Choroid plexus epithelial cell (primary cell): ENCODE results near the gene VPS18.
A peak's percentile ranks its signal among the peaks of the same experiment; 100 is the strongest.

ENCODE experiments used
- DNase-seq: peaks from one replicate; pipeline ENCODE4 v3.0.0-alpha.2; 2010; ENCODE audit warnings: low read depth
- H3K4me3 ChIP-seq: 2 replicates; pipeline ENCODE4 v1.5.1; 2011; ENCODE audit warnings: low read depth, mild to moderate bottlenecking, control low read depth, low read length, moderate library complexity
- TF ChIP-seq, protein P1 (sequence below): conservative IDR thresholded peaks from 2 replicates; pipeline ENCODE4 v1.5.1; 2011; ENCODE audit warnings: low read depth, mild to moderate bottlenecking, control low read depth, inconsistent platforms, low read length, moderate library complexity

The VPS18 gene

DNA sequence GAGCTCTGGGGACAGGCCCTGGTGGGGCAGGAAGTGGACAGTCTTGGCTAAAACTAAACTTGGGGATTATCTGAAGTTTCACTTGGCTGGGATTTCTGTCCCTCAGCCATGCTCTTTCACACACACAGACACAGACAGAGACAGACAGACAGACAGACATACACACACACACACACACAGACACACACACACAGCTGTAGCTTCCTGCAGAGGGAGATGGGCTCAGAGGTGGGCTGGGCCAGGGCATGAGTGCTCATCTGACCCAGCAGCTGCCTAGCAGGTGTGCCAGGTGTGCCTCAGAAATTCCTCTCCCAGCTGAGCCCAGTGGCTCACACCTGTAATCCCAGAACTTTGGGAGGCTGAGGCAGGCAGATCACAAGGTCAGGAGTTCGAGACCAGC, 23.5 kb upstream of the VPS18 start:
- TF ChIP-seq, protein P1, sequence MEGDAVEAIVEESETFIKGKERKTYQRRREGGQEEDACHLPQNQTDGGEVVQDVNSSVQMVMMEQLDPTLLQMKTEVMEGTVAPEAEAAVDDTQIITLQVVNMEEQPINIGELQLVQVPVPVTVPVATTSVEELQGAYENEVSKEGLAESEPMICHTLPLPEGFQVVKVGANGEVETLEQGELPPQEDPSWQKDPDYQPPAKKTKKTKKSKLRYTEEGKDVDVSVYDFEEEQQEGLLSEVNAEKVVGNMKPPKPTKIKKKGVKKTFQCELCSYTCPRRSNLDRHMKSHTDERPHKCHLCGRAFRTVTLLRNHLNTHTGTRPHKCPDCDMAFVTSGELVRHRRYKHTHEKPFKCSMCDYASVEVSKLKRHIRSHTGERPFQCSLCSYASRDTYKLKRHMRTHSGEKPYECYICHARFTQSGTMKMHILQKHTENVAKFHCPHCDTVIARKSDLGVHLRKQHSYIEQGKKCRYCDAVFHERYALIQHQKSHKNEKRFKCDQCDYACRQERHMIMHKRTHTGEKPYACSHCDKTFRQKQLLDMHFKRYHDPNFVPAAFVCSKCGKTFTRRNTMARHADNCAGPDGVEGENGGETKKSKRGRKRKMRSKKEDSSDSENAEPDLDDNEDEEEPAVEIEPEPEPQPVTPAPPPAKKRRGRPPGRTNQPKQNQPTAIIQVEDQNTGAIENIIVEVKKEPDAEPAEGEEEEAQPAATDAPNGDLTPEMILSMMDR: no peak
- H3K4me3 ChIP-seq: no peak overlapping the region
- DNase-seq: no peak

GRCh38 chr15:40871749-40872617, 22.3 kb upstream of the VPS18 start:
- TF ChIP-seq, protein P1: no peak
- H3K4me3 ChIP-seq: no peak overlapping the region
- no peak for DNase-seq

DNA sequence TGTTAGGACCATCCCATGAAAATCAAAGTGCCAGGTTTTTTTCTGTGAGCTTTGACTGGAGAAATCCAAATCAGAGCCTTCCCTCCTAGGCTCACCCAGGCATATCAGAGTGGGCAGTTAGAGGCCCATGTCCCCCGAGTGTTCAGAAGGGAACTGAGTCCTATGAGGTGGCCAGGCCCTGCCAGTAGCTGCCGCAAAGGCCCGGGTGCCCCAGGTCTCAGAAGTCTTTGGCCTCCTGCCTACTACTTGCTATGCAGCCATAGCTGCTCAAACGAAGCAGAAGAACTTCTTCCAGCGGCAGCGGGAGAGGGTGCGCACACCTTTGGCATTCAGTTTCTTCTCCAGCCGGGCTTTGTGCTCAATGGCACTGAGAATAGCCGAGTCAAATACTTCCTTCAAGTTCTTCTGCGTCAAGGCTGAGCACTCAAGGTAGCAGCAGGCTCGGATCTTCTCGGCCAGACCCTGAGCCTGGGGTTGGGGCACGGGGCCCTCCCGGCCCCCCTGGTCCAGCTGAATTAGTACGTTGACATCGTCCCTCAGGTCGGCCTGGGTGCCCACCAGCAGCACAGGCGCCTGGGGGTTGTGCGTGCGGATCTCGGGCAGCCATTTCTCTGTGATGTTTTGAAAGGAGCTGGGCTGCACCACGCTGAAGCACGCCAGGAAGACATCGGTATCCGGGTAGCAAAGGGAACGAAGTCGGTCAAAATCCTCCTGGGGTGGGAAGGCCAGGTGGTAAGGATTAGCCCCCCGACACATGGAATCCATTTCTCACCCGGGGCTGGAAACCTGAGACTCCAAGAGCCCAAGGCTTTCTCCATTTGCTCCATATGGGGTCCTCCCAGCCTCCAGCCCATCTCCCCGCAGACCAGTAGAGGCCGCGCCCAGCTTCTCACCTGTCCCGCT, 21.2 kb upstream of the VPS18 start:
- TF ChIP-seq, protein P1: no peak
- peak overlapping the region; percentile 52 for H3K4me3 ChIP-seq
- DNase-seq: no peak

- H3K4me3 ChIP-seq: peak within 1 kb of the TSS; percentile 52
- DNase-seq: peak; percentile 34
- TF ChIP-seq, protein P1: peak; percentile 33
Observed at GRCh38 chr15:40873694-40874561, 20.3 kb upstream of the VPS18 start, which contains the start of gene RHOV. Gene RHOV (minus strand): TSS chr15:40874234. CDS start chr15:40874139, 95 bp downstream.

DNA sequence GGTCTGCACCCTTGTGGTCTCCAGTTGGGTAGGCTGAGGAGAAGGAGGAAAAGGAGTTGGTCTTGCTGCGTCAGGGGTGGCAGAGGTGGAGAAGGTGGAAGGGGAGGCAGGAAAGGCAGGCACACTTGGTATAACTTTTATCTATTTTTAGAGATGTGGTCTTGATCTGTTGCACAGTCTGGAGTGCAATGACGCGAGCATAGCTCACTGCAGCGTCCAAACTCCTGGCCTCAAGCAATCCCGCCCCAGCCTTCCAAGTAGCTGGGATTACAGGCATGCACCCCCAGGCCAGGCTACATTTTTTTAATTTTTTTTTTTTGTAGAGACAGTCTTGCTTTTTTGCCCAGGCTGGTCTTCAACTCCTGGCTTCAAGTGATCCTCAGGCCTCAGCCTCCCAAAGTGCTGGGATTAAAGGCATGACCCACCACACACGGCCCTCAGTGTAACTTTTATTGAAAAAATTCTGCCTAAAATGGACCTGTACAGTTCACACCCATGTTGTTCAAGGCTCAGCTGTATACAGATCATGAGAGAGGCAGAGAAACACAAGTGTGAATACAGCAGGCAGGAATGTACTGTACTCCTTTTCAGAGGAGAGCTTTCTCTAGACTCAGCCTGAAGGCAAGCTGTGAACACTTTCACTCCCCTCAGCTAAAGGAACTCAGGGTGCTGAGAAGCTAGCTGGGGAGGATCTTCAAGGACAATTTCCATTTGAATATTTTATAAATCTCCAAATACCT, 18.1 kb upstream of the VPS18 start:
- DNase-seq: peak; percentile 16
- TF ChIP-seq, protein P1: no peak
- no peak overlapping the region for H3K4me3 ChIP-seq

DNA sequence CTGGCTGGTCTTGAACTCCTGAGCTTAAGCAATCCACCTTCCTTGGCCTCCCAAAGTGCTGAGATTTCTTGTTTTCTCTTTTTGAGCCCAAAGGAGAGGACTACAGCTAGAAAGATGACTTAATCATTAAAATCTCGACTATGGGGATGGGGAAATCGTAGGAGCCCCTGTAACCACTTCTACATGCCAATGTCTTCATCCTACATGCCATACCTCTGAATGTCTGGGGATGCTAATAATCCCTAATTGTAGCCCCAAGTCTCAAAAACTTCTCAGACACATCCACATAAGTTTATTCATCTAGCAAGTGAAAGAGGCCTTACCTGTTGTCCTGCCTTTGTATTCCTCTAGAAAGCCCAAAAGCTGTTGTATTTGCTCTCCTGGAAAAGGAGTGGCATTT, 16.6 kb upstream of the VPS18 start:
- DNase-seq: no peak
- TF ChIP-seq, protein P1: no peak
- H3K4me3 ChIP-seq: no peak overlapping the region
